H9 (cell line): ENCODE data around the gene ITGA1. TPM values are rescaled to one million over a fixed set of nuclear protein-coding genes. Genes with fewer than 3 reads are reported as not detected.

Source experiments
- DNase-seq: peaks from one replicate; pipeline ENCODE4 v3.0.0-alpha.2; 2017
- H2AFZ ChIP-seq: one replicate; pipeline ENCODE4 v1.6.1; 2013; ENCODE audit warnings: mild to moderate bottlenecking, low read length, control low read depth, moderate library complexity
- H2AK5ac ChIP-seq: 2 replicates; pipeline ENCODE4 v1.6.1; 2013; ENCODE audit warnings: low read length, control low read depth, mixed read lengths; ENCODE audit not compliant: insufficient read length
- H2BK120ac ChIP-seq: one replicate; pipeline ENCODE4 v1.6.1; 2013; ENCODE audit warnings: low read depth, mild to moderate bottlenecking, low read length, control low read depth, inconsistent platforms; ENCODE audit not compliant: poor library complexity, severe bottlenecking
- H2BK12ac ChIP-seq: 2 replicates; pipeline ENCODE4 v1.6.1; 2013; ENCODE audit warnings: low read length, control low read depth, mixed read lengths, low read depth; ENCODE audit not compliant: insufficient read length
- H2BK15ac ChIP-seq: 2 replicates; pipeline ENCODE4 v1.6.1; 2013; ENCODE audit warnings: low read depth, low read length, control low read depth
- H2BK20ac ChIP-seq: one replicate; pipeline ENCODE4 v1.6.1; 2013; ENCODE audit warnings: low read depth, mild to moderate bottlenecking, low read length, control low read depth, inconsistent platforms; ENCODE audit not compliant: poor library complexity, severe bottlenecking
- H2BK5ac ChIP-seq: 2 replicates; pipeline ENCODE4 v1.6.1; 2013; ENCODE audit warnings: low read length, control low read depth, mixed read lengths; ENCODE audit not compliant: insufficient read length
- H3K14ac ChIP-seq: 2 replicates; pipeline ENCODE4 v1.6.1; 2013; ENCODE audit warnings: low read length, control low read depth; ENCODE audit not compliant: insufficient read depth
- H3K18ac ChIP-seq: 2 replicates; pipeline ENCODE4 v1.6.1; 2013; ENCODE audit warnings: low read depth, mild to moderate bottlenecking, mixed read lengths, low read length, control low read depth; ENCODE audit not compliant: insufficient read length
- H3K23ac ChIP-seq: 2 replicates; pipeline ENCODE4 v1.6.1; 2013; ENCODE audit warnings: low read length, control low read depth, mixed read lengths, low read depth; ENCODE audit not compliant: insufficient read length
- H3K23me2 ChIP-seq: 2 replicates; pipeline ENCODE4 v1.6.1; 2013; ENCODE audit warnings: low read depth, mild to moderate bottlenecking, mixed read lengths, low read length, control low read depth; ENCODE audit not compliant: insufficient read length, poor library complexity, severe bottlenecking
- H3K27ac ChIP-seq: 2 replicates; pipeline ENCODE4 v1.5.1; 2013; ENCODE audit warnings: low read length, control low read depth, mixed read lengths, low read depth; ENCODE audit not compliant: insufficient read length
- H3K27me3 ChIP-seq: 2 replicates; pipeline ENCODE4 v1.6.1; 2013; ENCODE audit warnings: low read length, control low read depth, inconsistent platforms; ENCODE audit not compliant: insufficient read depth
- H3K4ac ChIP-seq: 2 replicates; pipeline ENCODE4 v1.6.1; 2013; ENCODE audit warnings: low read depth, mild to moderate bottlenecking, control low read depth, inconsistent platforms, low read length, moderate library complexity
- H3K4me1 ChIP-seq: 2 replicates; pipeline ENCODE4 v1.6.1; 2013; ENCODE audit warnings: low read length, control low read depth, inconsistent platforms; ENCODE audit not compliant: insufficient read depth
- H3K4me2 ChIP-seq: 2 replicates; pipeline ENCODE4 v1.6.1; 2013; ENCODE audit warnings: low read length, control low read depth, mixed read lengths; ENCODE audit not compliant: insufficient read length, insufficient read depth
- H3K56ac ChIP-seq: 2 replicates; pipeline ENCODE4 v1.6.1; 2013; ENCODE audit warnings: low read depth, mild to moderate bottlenecking, mixed read lengths, low read length, control low read depth; ENCODE audit not compliant: insufficient read length
- H3K79me1 ChIP-seq: 2 replicates; pipeline ENCODE4 v1.6.1; 2013; ENCODE audit warnings: low read depth, mild to moderate bottlenecking, moderate library complexity, low read length, control low read depth, inconsistent platforms; ENCODE audit not compliant: insufficient read depth, poor library complexity, severe bottlenecking
- H3K79me2 ChIP-seq: 2 replicates; pipeline ENCODE4 v1.6.1; 2013; ENCODE audit warnings: low read length, control low read depth, inconsistent platforms; ENCODE audit not compliant: insufficient read depth
- H3K9ac ChIP-seq: 2 replicates; pipeline ENCODE4 v1.6.1; 2013; ENCODE audit warnings: low read length, control low read depth, mixed read lengths; ENCODE audit not compliant: insufficient read length; ENCODE audit errors: extremely low read depth
- H3K9me3 ChIP-seq: one replicate; pipeline ENCODE4 v1.6.1; 2013; ENCODE audit warnings: low read depth, low read length, inconsistent platforms; ENCODE audit not compliant: control insufficient read depth
- H3T11ph ChIP-seq: one replicate; pipeline ENCODE4 v1.6.1; 2013; ENCODE audit warnings: mild to moderate bottlenecking, low read length, control low read depth, inconsistent platforms
- H4K20me1 ChIP-seq: one replicate; pipeline ENCODE4 v1.6.1; 2013; ENCODE audit not compliant: control insufficient read depth, insufficient read length, insufficient read depth
- H4K5ac ChIP-seq: 2 replicates; pipeline ENCODE4 v1.6.1; 2013; ENCODE audit warnings: low read depth, mild to moderate bottlenecking, mixed read lengths, low read length, control low read depth; ENCODE audit not compliant: insufficient read length
- H4K8ac ChIP-seq: replicated peaks from 2 replicates; pipeline ENCODE4 v1.6.1; 2013; ENCODE audit warnings: low read length, control low read depth, mixed read lengths, low read depth; ENCODE audit not compliant: insufficient read length
- H4K91ac ChIP-seq: 2 replicates; pipeline ENCODE4 v1.6.1; 2013; ENCODE audit warnings: low read depth, mild to moderate bottlenecking, moderate library complexity, mixed read lengths, low read length, control low read depth; ENCODE audit not compliant: insufficient read length
- H3K27ac Mint-ChIP-seq, 3 experiments: 2 replicates in 2 of 3; 3 replicates in 1 of 3; pipeline ENCODE4 v1.8.0; 2020 to 2021; ENCODE audit warnings: mixed read lengths in 3 of 3, mild to moderate bottlenecking in 1 of 3, moderate library complexity in 1 of 3
- H3K27me3 Mint-ChIP-seq: 2 replicates; pipeline ENCODE4 v1.8.0; 2021; ENCODE audit warnings: low read depth, mild to moderate bottlenecking, moderate library complexity, mixed read lengths
- H3K36me3 Mint-ChIP-seq, 3 experiments: 2 replicates in 2 of 3; 3 replicates in 1 of 3; pipeline ENCODE4 v1.8.0; 2020 to 2021; ENCODE audit warnings: low read depth in 3 of 3, mixed read lengths in 3 of 3; ENCODE audit not compliant: insufficient read depth in 1 of 3
- H3K4me1 Mint-ChIP-seq, 2 experiments: 2 replicates each; pipeline ENCODE4 v1.8.0; 2020; ENCODE audit warnings: mixed read lengths in 2 of 2
- H3K4me3 Mint-ChIP-seq, 2 experiments: 2 replicates in 1 of 2; 3 replicates in 1 of 2; pipeline ENCODE4 v1.8.0; 2020 to 2021; ENCODE audit warnings: mild to moderate bottlenecking in 2 of 2, mixed read lengths in 2 of 2, moderate library complexity in 1 of 2
- H3K9me3 Mint-ChIP-seq, 2 experiments: 2 replicates in 1 of 2; 3 replicates in 1 of 2; pipeline ENCODE4 v1.8.0; 2020; ENCODE audit warnings: mild to moderate bottlenecking in 2 of 2, mixed read lengths in 2 of 2, moderate library complexity in 1 of 2
- whole genome bisulfite sequencing: extraction: QIAGEN DNeasy Blood & Tissue Kit; methylation state at CpG from one replicate; pipeline ENCODE4 v1.1.7; 2013; ENCODE audit warnings: missing lambda C conversion rate, low lambda C conversion rate, mixed read lengths; ENCODE audit not compliant: insufficient read length; ENCODE audit errors: extremely low coverage; 5-methylcytosine and 5-hydroxymethylcytosine counted together
- total RNA-seq: library from RNA; stranded (reverse); gene quantifications from 2 replicates; pipeline ENCODE4 v1.2.1, GENCODE V29; 2021
- TF ChIP-seq, protein P1 (sequence below): fragments of 200-600 bp; sonication (generic); conservative IDR thresholded peaks from 3 replicates; pipeline ENCODE4 v1.8.0; 2021; ENCODE audit warnings: antibody characterized with exemption, mild to moderate bottlenecking

ITGA1 gene
- total RNA-seq, 1 experiment from 2014 or later: 3.9 TPM

DNA sequence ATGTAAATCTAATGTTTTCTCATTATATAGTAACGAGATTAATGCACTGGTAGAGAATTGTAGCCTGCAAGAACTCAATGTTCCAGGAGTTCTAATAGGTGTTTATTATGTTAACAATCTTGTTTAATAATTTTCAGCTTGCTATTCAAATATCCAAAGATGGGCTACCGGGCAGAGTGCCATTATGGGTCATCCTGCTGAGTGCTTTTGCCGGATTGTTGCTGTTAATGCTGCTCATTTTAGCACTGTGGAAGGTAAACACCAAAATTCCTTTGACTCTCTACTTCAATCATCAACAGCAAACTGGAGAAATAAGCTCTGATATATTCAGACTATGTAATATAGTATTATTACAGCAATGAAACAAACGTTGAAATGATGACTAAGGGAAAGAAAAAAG is 159.5 kb downstream of the ITGA1 start:
- Histone ChIP-seq H3K9ac (no peak overlapping the region), H3K18ac (no peak overlapping the region), H3K4me2 (no peak overlapping the region), H4K20me1 (no peaks in the 10 kb centered on the region), H2AK5ac (no peak overlapping the region), H3K23me2 (no peaks in the 10 kb centered on the region), H3K79me1 (no peaks in the 10 kb centered on the region), H4K91ac (no peak overlapping the region), H3K14ac (no peak overlapping the region), H3K27me3 (no peaks in the 10 kb centered on the region), H2AFZ (no peak overlapping the region), H3K4me1 (no peaks in the 10 kb centered on the region), H3K27ac (no peak overlapping the region), H3K9me3 (no peaks in the 10 kb centered on the region), H4K5ac (no peak overlapping the region), H2BK5ac (no peak overlapping the region), H3K4ac (no peak overlapping the region), H3K56ac (no peak overlapping the region), H2BK20ac (no peak overlapping the region), H2BK15ac (no peak overlapping the region), H3K23ac (no peak overlapping the region), H3T11ph (no peak overlapping the region), H4K8ac (no peak overlapping the region), H3K79me2 (no peaks in the 10 kb centered on the region), H2BK12ac (no peak overlapping the region), H2BK120ac (no peak overlapping the region)
- Mint-ChIP-seq H3K4me1 (no peaks in the 10 kb centered on the region), H3K9me3 (no peaks in the 10 kb centered on the region), H3K27me3 (no peaks in the 10 kb centered on the region), H3K36me3 (no peaks in the 10 kb centered on the region), H3K27ac (no peak overlapping the region), H3K4me3 (no peak overlapping the region)
- DNase-seq: no peak
- no CpG with 5 or more reads among the region's 4 CpGs for WGBS
- TF ChIP-seq, protein P1, sequence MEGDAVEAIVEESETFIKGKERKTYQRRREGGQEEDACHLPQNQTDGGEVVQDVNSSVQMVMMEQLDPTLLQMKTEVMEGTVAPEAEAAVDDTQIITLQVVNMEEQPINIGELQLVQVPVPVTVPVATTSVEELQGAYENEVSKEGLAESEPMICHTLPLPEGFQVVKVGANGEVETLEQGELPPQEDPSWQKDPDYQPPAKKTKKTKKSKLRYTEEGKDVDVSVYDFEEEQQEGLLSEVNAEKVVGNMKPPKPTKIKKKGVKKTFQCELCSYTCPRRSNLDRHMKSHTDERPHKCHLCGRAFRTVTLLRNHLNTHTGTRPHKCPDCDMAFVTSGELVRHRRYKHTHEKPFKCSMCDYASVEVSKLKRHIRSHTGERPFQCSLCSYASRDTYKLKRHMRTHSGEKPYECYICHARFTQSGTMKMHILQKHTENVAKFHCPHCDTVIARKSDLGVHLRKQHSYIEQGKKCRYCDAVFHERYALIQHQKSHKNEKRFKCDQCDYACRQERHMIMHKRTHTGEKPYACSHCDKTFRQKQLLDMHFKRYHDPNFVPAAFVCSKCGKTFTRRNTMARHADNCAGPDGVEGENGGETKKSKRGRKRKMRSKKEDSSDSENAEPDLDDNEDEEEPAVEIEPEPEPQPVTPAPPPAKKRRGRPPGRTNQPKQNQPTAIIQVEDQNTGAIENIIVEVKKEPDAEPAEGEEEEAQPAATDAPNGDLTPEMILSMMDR: no peak
